Uterus (tissue), 2 donors: ENCODE data around the gene DOCK1.

ENCODE experiments used
- POLR2A ChIP-seq, 2 donors: fragments of 450-650 bp; IDR thresholded peaks; one replicate each; pipeline ENCODE4 v1.6.1; 2016; ENCODE audit warnings: antibody characterized with exemption in 2 of 2, mild to moderate bottlenecking in 1 of 2, moderate library complexity in 1 of 2
- TF ChIP-seq, protein P1 (sequence below), 4 experiments: fragments of 200-600 bp in 2 of 4; fragments of 450-650 bp in 2 of 4; sonication (generic) in 2 of 4; IDR thresholded peaks; one replicate each; pipeline ENCODE4 v1.5.1; 2016 to 2019; ENCODE audit warnings: antibody characterized with exemption in 4 of 4, mild to moderate bottlenecking in 2 of 4, moderate library complexity in 1 of 4

- TF ChIP-seq, protein P1, sequence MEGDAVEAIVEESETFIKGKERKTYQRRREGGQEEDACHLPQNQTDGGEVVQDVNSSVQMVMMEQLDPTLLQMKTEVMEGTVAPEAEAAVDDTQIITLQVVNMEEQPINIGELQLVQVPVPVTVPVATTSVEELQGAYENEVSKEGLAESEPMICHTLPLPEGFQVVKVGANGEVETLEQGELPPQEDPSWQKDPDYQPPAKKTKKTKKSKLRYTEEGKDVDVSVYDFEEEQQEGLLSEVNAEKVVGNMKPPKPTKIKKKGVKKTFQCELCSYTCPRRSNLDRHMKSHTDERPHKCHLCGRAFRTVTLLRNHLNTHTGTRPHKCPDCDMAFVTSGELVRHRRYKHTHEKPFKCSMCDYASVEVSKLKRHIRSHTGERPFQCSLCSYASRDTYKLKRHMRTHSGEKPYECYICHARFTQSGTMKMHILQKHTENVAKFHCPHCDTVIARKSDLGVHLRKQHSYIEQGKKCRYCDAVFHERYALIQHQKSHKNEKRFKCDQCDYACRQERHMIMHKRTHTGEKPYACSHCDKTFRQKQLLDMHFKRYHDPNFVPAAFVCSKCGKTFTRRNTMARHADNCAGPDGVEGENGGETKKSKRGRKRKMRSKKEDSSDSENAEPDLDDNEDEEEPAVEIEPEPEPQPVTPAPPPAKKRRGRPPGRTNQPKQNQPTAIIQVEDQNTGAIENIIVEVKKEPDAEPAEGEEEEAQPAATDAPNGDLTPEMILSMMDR (IDR thresholded peaks at IDR 0.05), result no peak
- no peak for TF ChIP-seq POLR2A (IDR thresholded peaks at IDR 0.05)
Observed at GRCh38 chr10:126928274-126928673, 23.0 kb downstream of the DOCK1 start.
